Mesenchymal stem cell (in vitro differentiated cells and primary cell): ENCODE data around the gene CBLIF.

Experiments
- DNase-seq: peaks from one replicate; pipeline ENCODE4 v3.0.0-alpha.2; 2013
- H2AFZ ChIP-seq: one replicate; pipeline ENCODE4 v1.6.1; 2013; ENCODE audit warnings: low read depth, mild to moderate bottlenecking, control low read depth, inconsistent platforms, low read length, moderate library complexity
- H2AK5ac ChIP-seq: 2 replicates; pipeline ENCODE4 v1.6.1; 2013; ENCODE audit warnings: low read length, moderate library complexity, mild to moderate bottlenecking, inconsistent platforms; ENCODE audit not compliant: severe bottlenecking
- H2BK120ac ChIP-seq: one replicate; pipeline ENCODE4 v1.6.1; 2013; ENCODE audit warnings: low read depth, mild to moderate bottlenecking, inconsistent platforms, low read length, moderate library complexity
- H2BK12ac ChIP-seq, 2 experiments: one replicate each; pipeline ENCODE4 v1.6.1; 2013; ENCODE audit warnings: inconsistent platforms in 2 of 2, low read length in 2 of 2, mild to moderate bottlenecking in 2 of 2, moderate library complexity in 2 of 2, control low read depth in 1 of 2
- H2BK15ac ChIP-seq: one replicate; pipeline ENCODE4 v1.6.1; 2013; ENCODE audit warnings: mild to moderate bottlenecking, low read depth, inconsistent platforms; ENCODE audit not compliant: poor library complexity, severe bottlenecking
- H2BK5ac ChIP-seq: 2 replicates; pipeline ENCODE4 v1.6.1; 2013; ENCODE audit warnings: low read depth, mild to moderate bottlenecking, low read length, control low read depth, inconsistent platforms; ENCODE audit not compliant: poor library complexity, severe bottlenecking
- H3K14ac ChIP-seq, 2 experiments: one replicate each; pipeline ENCODE4 v1.6.1; 2013; ENCODE audit warnings: inconsistent platforms in 2 of 2, low read length in 2 of 2, control low read depth in 1 of 2, mild to moderate bottlenecking in 1 of 2, moderate library complexity in 1 of 2
- H3K18ac ChIP-seq, 2 experiments: one replicate each; pipeline ENCODE4 v1.6.1; 2013; ENCODE audit warnings: inconsistent platforms in 2 of 2, low read length in 2 of 2, control low read depth in 1 of 2, low read depth in 1 of 2, mild to moderate bottlenecking in 1 of 2
- H3K23ac ChIP-seq, 2 experiments: one replicate each; pipeline ENCODE4 v1.6.1; 2013; ENCODE audit warnings: inconsistent platforms in 2 of 2, low read length in 2 of 2, mild to moderate bottlenecking in 2 of 2, moderate library complexity in 2 of 2, control low read depth in 1 of 2
- H3K27ac ChIP-seq: 2 replicates; pipeline ENCODE4 v1.5.1; 2013; ENCODE audit warnings: mild to moderate bottlenecking, moderate library complexity, low read length, control low read depth, inconsistent platforms; ENCODE audit not compliant: poor library complexity, severe bottlenecking
- H3K27me3 ChIP-seq, 2 experiments: 2 replicates each; pipeline versions ENCODE4 v1.6.1 to v1.7.0; 2013; ENCODE audit warnings: low read length in 2 of 2, mild to moderate bottlenecking in 2 of 2, moderate library complexity in 2 of 2, control low read depth in 1 of 2, inconsistent platforms in 1 of 2; ENCODE audit not compliant: control insufficient read depth in 1 of 2, insufficient read depth in 1 of 2
- H3K36me3 ChIP-seq, 2 experiments: 2 replicates each; pipeline versions ENCODE4 v1.6.1 to v1.7.0; 2013; ENCODE audit warnings: low read length in 2 of 2, control low read depth in 1 of 2, inconsistent platforms in 1 of 2, low read depth in 1 of 2, mild to moderate bottlenecking in 1 of 2; ENCODE audit not compliant: insufficient read depth in 2 of 2, control insufficient read depth in 1 of 2
- H3K4ac ChIP-seq, 2 experiments: one replicate each; pipeline ENCODE4 v1.6.1; 2013; ENCODE audit warnings: inconsistent platforms in 2 of 2, low read length in 2 of 2, mild to moderate bottlenecking in 2 of 2, moderate library complexity in 2 of 2, control low read depth in 1 of 2, low read depth in 1 of 2
- H3K4me1 ChIP-seq: 2 replicates; pipeline ENCODE4 v1.6.1; 2013; ENCODE audit warnings: low read depth, low read length, control low read depth; ENCODE audit not compliant: control insufficient read depth, insufficient read depth
- H3K4me2 ChIP-seq: 2 replicates; pipeline ENCODE4 v1.6.1; 2013; ENCODE audit warnings: low read length, mild to moderate bottlenecking, inconsistent platforms; ENCODE audit not compliant: poor library complexity, severe bottlenecking
- H3K4me3 ChIP-seq, 2 experiments: 2 replicates each; pipeline versions ENCODE4 v1.5.1 to v1.7.0; 2013; ENCODE audit warnings: low read length in 2 of 2, mild to moderate bottlenecking in 2 of 2, control low read depth in 1 of 2, low read depth in 1 of 2; ENCODE audit not compliant: insufficient read depth in 1 of 2
- H3K79me1 ChIP-seq: replicated peaks from 2 replicates; pipeline ENCODE4 v1.6.1; 2013; ENCODE audit warnings: mild to moderate bottlenecking, control low read depth, low read length, inconsistent platforms; ENCODE audit not compliant: poor library complexity, severe bottlenecking
- H3K9ac ChIP-seq: 2 replicates; pipeline ENCODE4 v1.7.0; 2013; ENCODE audit warnings: mild to moderate bottlenecking, low read length, moderate library complexity
- H3K9me3 ChIP-seq: 2 replicates; pipeline ENCODE4 v1.7.0; 2013; ENCODE audit warnings: mild to moderate bottlenecking, low read length; ENCODE audit not compliant: control insufficient read depth
- H4K8ac ChIP-seq: one replicate; pipeline ENCODE4 v1.6.1; 2013; ENCODE audit warnings: inconsistent platforms, mild to moderate bottlenecking, low read length, moderate library complexity
- H4K91ac ChIP-seq: one replicate; pipeline ENCODE4 v1.6.1; 2013; ENCODE audit warnings: mild to moderate bottlenecking, low read length, inconsistent platforms
- WGBS: methylation state at CpG from one replicate; pipeline ENCODE4 v1.1.7; 2013; ENCODE audit warnings: mixed read lengths; 5-methylcytosine and 5-hydroxymethylcytosine counted together

The CBLIF gene

GRCh38 chr11:59833602-59834001 is 11.7 kb downstream of the CBLIF start:
- Histone ChIP-seq H3K4ac (no peak overlapping the region), H2AK5ac (no peak overlapping the region), H2BK15ac (no peak overlapping the region), H3K9me3 (no peaks in the 10 kb centered on the region), H2BK120ac (no peak overlapping the region), H3K9ac (no peak overlapping the region), H3K27ac (no peak overlapping the region), H3K4me2 (no peak overlapping the region), H3K4me3 (no peak overlapping the region), H4K8ac (no peak overlapping the region), H4K91ac (no peak overlapping the region), H3K18ac (no peak overlapping the region), H2AFZ (no peak overlapping the region), H2BK5ac (no peak overlapping the region), H3K36me3 (no peaks in the 10 kb centered on the region), H3K4me1 (no peaks in the 10 kb centered on the region), H3K23ac (no peak overlapping the region), H3K27me3 (no peaks in the 10 kb centered on the region), H3K14ac (no peak overlapping the region), H2BK12ac (no peak overlapping the region), H3K79me1 (no peaks in the 10 kb centered on the region)
- 92% methylated on average over 2 of the region's 2 CpGs for WGBS
- DNase-seq = no peak

GRCh38 chr11:59829358-59829757 is 15.9 kb downstream of the CBLIF start:
- no peak overlapping the region for H2BK12ac ChIP-seq
- H3K14ac ChIP-seq = no peak overlapping the region
- H3K79me1 ChIP-seq = no peaks in the 10 kb centered on the region
- H2BK5ac ChIP-seq = no peak overlapping the region
- H3K9ac ChIP-seq = no peak overlapping the region
- DNase-seq = no peak
- H3K4me2 ChIP-seq = no peak overlapping the region
- H3K27me3 ChIP-seq = no peaks in the 10 kb centered on the region
- H3K4me3 ChIP-seq = no peak overlapping the region
- no peak overlapping the region for H3K23ac ChIP-seq
- no peak overlapping the region for H2BK120ac ChIP-seq
- no peak overlapping the region for H2AFZ ChIP-seq
- H3K18ac ChIP-seq = no peak overlapping the region
- H4K8ac ChIP-seq = no peak overlapping the region
- 66% methylated on average over 3 of the region's 3 CpGs for WGBS
- no peaks in the 10 kb centered on the region for H3K4me1 ChIP-seq
- no peaks in the 10 kb centered on the region for H3K9me3 ChIP-seq
- no peak overlapping the region for H2AK5ac ChIP-seq
- H3K27ac ChIP-seq = no peak overlapping the region
- H3K36me3 ChIP-seq = no peaks in the 10 kb centered on the region
- H2BK15ac ChIP-seq = no peak overlapping the region
- no peak overlapping the region for H3K4ac ChIP-seq
- H4K91ac ChIP-seq = no peak overlapping the region

GRCh38 chr11:59822989-59823566 is 22.2 kb downstream of the CBLIF start:
- Histone ChIP-seq H3K4me3 (no peak overlapping the region), H3K14ac (no peak overlapping the region), H3K23ac (no peak overlapping the region), H2AK5ac (no peak overlapping the region), H3K36me3 (no peaks in the 10 kb centered on the region), H2AFZ (no peak overlapping the region), H3K4me1 (no peaks in the 10 kb centered on the region), H3K18ac (no peak overlapping the region), H2BK120ac (no peak overlapping the region), H2BK12ac (no peak overlapping the region), H3K9me3 (no peaks in the 10 kb centered on the region), H3K27me3 (no peaks in the 10 kb centered on the region), H3K4ac (no peak overlapping the region), H3K4me2 (no peak overlapping the region), H3K27ac (no peak overlapping the region), H3K79me1 (no peaks in the 10 kb centered on the region), H3K9ac (peak overlapping the region; percentile 14), H4K8ac (no peak overlapping the region), H2BK5ac (no peak overlapping the region), H2BK15ac (no peak overlapping the region), H4K91ac (no peak overlapping the region)
- 35% methylated on average over 6 of the region's 9 CpGs for WGBS
- peak; percentile 74 for DNase-seq

GRCh38 chr11:59818572-59818971 is 26.7 kb downstream of the CBLIF start:
- Histone ChIP-seq H3K27me3 (no peaks in the 10 kb centered on the region), H3K18ac (no peak overlapping the region), H2BK12ac (no peak overlapping the region), H2AK5ac (no peak overlapping the region), H3K9ac (no peak overlapping the region), H2BK120ac (no peak overlapping the region), H3K23ac (no peak overlapping the region), H3K9me3 (no peaks in the 10 kb centered on the region), H3K4ac (no peak overlapping the region), H3K14ac (no peak overlapping the region), H4K8ac (no peak overlapping the region), H3K79me1 (no peaks in the 10 kb centered on the region), H2BK15ac (no peak overlapping the region), H3K4me2 (no peak overlapping the region), H4K91ac (no peak overlapping the region), H2AFZ (no peak overlapping the region), H3K36me3 (no peaks in the 10 kb centered on the region), H3K27ac (no peak overlapping the region), H2BK5ac (no peak overlapping the region), H3K4me3 (no peak overlapping the region), H3K4me1 (no peaks in the 10 kb centered on the region)
- WGBS = 82% methylated on average over 4 of the region's 4 CpGs
- no peak for DNase-seq
